ENCODE measurements around the gene NR4A1. TPM values are rescaled to one million over a fixed set of nuclear protein-coding genes. Genes with fewer than 3 reads are reported as not detected.

NR4A1 gene
- total and polyA plus RNA-seq, 9 of the 15 experiments (the other 6 are each of a cell fraction or from before 2014, with no cell fraction given), result 0.07 to 4.7 (median 1.9) TPM; not detected in 1

DNA sequence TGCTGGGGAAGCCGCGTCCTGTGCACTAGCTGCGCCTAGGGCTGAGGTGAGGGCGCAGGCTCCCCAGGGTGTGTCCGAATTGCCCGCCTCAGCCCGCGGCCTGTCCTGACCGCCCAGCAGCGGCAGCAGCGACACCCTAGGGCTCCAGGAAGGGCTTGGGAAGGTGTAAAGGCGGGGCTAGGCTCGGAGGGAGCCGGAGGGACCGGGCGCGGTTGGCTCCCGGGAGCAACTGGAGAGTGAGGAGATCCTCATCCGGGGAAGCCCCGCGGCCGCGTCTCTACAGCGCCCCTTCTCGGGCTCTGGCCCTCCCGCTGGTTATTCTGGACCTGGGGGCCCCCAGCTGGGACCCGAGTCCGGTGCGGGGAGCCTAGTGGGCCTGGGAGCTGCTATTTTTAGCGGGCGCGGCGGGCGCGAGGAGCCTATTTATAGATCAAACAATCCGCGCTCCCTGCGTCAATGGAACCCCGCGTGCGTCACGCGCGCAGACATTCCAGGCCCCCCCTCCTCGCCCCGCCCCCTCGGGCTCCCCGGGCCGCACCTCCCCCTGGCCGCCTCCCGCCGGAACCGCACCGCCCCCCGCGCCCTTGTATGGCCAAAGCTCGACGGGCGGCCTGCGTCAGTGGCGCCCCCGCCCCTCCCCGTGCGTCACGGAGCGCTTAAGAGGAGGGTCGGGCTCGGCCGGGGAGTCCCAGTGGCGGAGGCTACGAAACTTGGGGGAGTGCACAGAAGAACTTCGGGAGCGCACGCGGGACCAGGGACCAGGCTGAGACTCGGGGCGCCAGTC, at the start of gene NR4A1 (continued):
- TF ChIP-seq NELFE (IDR thresholded peaks at IDR 0.05; ENCODE audit: insufficient read depth, insufficient read length) (no peak), SMAD4 (CRISPR knock-in tag; conservative IDR thresholded peaks at IDR 0.05) (peak; percentile 83), ZNF175 (CRISPR knock-in tag; IDR thresholded peaks at IDR 0.05; ENCODE audit: low read depth) (peak; percentile 92), KAT7 (CRISPR knock-in tag; IDR thresholded peaks at IDR 0.05; ENCODE audit: borderline replicate concordance) (peak; percentile 73; the same call in 1 of the 2 replicates), DLX4 (CRISPR knock-in tag; IDR thresholded peaks at IDR 0.05) (no peak), SRSF7 (optimal IDR thresholded peaks at IDR 0.05; ENCODE audit: low read depth, low read length) (no peak), CTCF (IDR thresholded peaks at IDR 0.05 in 2 of 3, conservative IDR thresholded peaks at IDR 0.05 in 1 of 3; ENCODE audit: insufficient read depth in 2 of 3, low read depth in 1 of 3, low read length in 3 of 3) (peak; percentile 18; a peak in 4 of 6 replicates), LEF1 (IDR thresholded peaks at IDR 0.05) (peak; percentile 61; the same call in 1 of the 2 replicates), CHD7 (IDR thresholded peaks at IDR 0.05; ENCODE audit: low read depth, low read length) (no peak), HIVEP1 (CRISPR knock-in tag; IDR thresholded peaks at IDR 0.05) (peak; percentile 77; the same call in 1 of the 2 replicates), ZBTB17 (CRISPR knock-in tag; IDR thresholded peaks at IDR 0.05) (0 out of 2 replicates have a peak, but pooled peaks have one; percentile 54), CBX8 (IDR thresholded peaks at IDR 0.05; ENCODE audit: borderline replicate concordance, extremely low read depth, low read depth, low read length, poor library complexity, severe bottlenecking) (no peak), MEF2D (tag; conservative IDR thresholded peaks at IDR 0.05; ENCODE audit: low read depth) (peak; percentile 99)

All from K562 (cell line).